Ramos (cell line): ENCODE results near the gene TMEM212.
"Not testable (repeated sequence)": the region's sequence is repeated elsewhere in the genome, so short reads cannot be mapped to it uniquely, and the experiment has no call there.

Experiments
- in situ Hi-C: fragments of 300-500 bp; cut with MboI; formaldehyde crosslinking; loops from one replicate; pipeline ENCODE4 v1.14.3; 2022; ENCODE audit warnings: low sequenced_read_pairs; ENCODE audit not compliant: unreplicated experiment

Gene TMEM212

DNA sequence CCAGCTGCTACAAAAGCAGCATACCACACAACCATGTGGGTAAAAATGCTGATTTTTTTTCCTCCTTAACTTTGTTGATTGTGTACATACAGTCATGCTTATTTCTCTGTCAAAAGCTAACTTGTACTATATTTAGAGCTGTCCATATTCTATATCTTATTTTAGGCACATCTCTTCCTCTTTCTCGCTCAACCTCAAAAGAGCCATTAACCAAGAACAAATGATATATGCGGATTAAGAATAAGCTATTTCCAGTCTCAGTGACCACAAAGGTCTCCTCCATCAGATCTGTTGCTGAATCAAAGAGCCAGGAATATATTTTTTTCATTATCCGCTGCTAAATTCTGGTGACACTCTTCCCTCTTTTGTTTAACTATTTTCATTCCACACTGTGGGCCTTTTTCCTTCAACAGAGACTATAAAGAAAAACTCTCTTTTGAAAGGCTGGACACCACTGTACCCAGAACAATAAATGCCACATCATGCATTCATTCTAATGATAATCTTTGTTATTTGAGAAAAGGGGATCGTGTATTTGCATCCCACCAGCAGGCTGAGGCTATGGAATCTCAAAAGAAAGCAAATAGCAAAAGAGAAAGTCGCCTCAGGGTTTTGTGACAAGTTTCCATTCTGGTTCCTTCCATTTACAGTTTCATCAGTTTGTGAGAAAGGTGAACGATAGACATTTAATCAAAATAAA, 8.0 kb downstream of the TMEM212 start:
- in situ Hi-C loops = no loop called here

DNA sequence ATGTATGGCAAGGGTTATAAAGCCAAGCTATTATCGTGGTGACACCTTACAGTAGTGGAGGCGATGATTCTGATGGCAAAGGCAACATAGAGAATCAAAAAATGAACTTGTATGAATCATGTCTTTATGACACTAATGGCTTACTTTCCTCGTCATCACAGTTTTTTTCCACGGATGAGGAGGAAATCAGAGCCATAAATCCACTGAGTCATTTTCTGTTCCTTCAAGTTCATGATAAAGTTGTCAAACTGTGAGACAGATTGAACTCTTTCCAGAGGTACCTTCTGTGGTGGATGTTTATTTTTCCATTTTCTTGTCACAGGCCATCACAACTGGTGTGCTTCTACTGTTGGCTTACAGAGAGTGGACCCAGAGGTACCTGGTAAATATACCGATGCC, 8.5 kb downstream of the TMEM212 start:
- in situ Hi-C loops = no loop called here

DNA sequence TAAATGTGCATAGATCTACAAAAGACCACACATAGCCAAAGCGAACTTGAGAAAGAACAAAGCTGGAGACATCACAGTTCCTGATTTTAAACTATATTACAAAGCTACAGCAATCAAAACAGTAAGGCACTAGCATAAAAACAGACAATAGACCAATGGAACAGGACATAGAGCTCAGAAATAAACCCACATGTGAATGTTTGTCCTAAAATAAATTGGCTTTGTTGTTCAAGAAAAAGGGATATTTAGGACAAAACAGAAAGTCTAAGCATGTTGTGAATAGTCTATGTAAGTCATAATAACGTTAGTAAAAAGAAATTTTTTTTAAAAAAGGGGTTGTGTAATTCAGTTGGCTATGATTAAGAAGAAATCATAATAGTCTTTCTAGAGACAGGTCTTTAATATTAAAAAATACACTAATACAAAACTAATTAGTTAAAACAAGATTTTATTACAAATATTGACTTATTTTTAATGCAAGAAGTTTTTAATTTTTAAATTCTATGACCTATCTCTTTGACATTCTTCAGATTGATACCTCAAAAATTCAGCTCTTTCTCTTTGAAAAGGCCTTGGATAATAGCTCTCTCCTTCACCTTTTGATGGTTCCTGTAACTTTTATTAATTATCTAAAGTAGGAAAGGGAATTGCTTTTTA, 11.6 kb downstream of the TMEM212 start:
- in situ Hi-C loops = no loop called here

DNA sequence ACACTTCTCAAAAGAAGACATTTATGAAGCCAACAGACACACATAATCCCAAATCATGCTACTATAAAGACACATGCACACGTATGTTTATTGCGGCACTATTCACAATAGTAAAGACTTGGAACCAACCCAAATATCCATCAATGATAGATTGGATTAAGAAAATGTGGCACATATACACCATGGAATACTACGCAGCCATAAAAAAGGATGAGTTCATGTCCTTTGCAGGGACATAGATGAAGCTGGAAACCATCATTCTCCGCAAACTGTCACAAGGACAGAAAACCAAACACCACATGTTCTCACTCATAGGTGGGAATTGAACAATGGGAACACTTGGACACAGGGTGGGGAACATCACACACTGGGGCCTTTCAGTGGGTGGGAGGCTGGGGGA, 15.6 kb downstream of the TMEM212 start:
- in situ Hi-C loops = not testable (repeated sequence)

DNA sequence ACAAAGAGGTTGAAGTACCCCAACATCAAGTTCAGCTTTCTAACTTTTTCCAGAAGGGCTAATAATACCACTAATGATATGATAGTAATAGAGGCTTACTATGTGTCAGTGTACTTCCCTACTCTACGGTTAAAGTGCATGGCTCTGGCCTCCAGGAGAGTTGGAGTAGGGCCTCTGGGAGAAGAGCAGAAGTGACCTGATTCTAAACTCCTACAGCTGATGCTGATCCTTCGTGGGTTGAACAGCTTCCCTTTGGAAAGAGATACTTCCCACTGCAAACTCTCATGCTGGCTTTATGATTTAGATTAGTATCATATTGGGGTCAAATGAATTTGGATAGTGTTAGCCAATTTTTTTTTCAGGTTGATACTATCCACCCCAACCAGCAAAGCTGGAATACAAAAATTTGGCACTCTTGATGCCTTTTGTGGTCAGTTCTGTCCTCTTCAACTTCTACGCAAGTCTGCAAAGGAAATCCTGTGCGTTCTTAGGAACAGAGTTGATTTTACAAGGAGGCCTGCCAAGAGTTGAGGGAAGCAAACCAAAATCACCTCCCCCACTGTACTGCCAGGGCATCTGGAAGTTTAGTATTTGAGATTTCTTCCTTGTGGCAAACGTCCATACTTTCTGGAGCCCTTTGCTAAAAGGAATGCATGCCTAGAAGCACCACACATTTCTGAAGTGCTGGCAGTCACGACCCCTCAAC, 17.8 kb downstream of the TMEM212 start:
- in situ Hi-C loops = no loop called here

DNA sequence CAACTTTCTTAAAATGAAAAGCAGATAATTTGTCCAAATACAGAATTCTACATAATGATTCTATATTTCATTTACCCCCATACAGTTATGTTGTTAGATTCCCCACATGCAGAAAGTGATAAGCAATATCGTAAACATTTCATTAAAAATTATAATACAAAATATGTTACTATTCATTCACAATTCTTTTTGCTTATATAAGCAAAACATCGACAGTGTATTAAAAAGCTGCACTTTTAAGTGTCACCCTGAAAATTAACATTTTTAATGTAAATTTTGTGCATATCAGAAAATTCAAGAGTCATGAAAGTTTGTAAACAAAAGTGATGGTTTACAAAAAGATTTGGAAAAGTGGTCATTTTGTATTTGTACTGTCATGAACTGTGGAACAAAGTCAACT, 19.2 kb downstream of the TMEM212 start:
- in situ Hi-C loops = no loop called here

DNA sequence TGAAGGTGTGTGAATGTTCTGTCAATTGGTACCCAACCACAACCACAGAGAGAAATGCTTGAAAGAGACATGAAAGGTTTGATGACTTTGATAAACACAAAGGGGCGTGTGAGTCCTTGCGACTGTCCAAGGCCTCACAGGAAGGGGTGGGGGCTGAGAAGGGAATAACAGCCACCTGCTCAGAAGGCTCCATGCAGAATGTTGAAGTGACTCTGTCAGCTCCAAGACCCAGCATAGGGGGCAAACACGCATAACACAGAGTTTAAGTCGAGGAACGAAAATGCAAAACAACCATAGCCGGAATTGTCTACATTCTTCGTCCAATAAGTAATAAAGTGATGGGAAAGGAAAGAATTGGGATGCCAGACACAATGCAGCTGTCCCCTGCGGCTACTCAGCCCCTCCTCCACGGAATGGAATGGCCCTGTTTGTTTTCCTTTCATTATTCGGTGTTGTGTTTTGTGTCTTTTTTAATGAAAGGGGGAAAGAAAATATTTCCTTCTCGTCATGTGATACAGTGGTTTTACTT, 19.9 kb downstream of the TMEM212 start:
- in situ Hi-C loops = no loop called here

DNA sequence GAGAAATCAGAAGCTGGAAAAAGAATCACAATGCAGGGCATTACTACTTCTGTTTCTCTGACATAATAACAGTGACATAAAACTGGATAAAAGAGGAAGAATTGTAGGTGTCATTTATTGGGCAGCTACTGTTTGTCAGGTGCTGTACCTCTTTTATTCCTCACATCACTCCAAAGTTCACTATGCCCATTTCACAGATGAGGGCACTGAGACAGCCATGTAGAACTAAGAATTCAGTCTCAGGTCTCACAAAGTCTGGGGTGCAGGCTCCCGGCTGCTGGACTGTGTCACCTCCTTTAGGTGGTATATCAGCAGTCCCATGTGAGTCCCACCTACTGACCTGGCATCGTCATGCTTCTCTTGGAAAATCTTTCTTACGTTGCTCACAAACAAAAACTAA, 20.8 kb downstream of the TMEM212 start:
- in situ Hi-C loops = no loop called here

DNA sequence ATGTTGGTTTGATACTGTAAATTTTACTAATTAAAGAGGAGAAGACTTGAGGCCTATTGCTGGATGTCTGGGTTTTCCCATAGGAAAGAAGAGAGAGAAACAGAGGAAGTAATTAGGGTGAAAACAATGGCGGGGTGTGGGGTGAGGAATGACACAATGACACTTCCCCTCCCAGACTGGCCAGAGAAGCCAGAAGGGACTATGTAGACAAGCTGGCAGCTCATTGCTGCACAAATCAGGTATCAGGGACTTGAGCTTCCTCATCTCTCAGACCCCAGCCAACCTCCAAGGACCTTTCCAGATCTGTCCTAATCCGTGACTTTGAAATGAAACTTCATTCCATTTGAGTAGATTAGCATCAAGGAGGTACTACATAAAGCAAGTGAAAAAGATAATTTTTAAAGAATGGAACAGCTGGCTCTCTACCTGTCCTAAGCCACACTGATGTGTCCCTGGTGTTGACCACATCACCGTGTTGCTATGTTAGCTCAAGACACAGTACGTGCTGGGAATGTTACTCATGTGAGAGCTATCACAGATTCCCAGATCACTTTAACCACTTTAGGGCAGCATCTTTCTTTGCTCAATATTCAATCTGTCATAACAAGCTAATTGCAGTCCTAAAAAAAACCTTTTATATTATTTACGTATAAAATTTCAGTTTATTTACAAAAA, 22.2 kb downstream of the TMEM212 start:
- in situ Hi-C loops = no loop called here

DNA sequence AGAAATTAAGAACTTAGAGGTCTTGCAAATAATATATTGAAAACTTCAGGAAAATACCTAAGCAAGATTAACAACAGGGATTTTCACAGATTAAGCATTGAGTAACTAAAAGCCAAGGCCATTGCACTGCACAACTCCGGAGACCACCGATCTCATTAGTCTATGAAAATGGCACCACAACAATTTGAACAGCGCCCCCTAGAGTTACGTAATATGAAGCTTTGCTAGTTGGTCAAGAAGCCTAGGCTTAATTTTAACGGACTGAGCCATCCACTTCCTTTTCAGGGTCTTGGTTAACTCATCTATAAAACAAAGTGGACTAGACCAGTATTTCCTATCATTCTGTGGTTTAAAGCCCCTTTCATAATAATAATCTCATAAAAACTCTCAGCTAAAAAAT, 24.8 kb downstream of the TMEM212 start:
- in situ Hi-C loops = no loop called here

DNA sequence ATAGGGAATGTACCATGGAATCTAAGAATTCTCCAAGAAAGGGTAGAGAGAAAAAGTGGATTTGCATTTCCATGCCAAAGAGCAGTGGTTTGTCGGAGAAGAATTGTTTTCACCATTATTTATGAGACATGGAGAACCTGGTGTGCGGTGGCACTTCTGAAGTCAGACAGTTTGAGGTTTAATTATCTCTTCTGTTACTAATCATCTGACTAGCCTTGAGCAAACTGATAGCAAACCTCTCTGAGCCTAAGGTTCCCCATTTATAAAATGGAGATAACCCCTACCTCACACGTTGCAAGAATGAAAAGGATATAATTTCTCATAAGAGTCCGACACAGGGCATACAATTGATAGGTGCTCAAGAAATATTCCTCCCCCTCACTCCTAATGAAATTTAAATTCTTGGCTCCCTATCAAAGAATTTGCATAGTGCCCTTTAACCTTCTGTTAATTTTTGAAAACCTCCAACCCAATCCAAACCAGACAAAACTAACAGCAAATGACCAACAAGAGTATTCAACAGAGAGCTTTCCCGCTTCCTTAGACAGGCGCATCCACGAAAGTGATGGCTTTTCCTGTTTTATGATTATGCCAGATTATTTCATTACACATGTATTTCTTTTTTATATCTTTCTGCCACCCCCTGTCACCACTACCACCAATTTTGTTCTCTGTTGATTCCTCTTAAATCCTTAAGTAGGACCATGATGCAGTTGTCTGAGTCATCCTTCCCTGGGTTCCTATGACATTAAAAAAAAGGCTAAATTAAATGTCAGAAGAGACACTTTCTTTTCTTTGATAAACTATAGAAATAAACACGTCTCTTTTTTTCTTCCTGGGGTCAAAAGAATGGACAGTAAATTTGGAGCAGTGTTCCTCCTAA, 28.5 kb downstream of the TMEM212 start:
- in situ Hi-C loops = no loop called here

DNA sequence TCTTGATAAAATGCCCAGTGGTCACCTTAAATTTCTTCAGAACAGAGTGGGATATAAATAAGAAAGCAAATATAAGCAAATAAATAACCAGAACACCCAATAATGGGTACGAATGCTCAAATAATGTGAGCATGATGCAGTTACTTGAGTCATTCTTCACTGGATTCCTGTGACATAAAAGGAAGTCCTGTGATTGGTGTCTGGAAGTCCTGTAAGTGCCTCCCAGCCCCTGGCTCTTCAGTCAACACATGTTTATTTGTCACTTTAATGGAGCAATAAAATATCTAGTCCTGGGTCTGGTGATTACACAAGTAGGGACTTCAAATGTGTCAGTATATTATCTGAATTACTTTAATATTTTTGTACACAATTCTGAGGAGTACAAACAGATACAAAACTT, 30.4 kb downstream of the TMEM212 start:
- in situ Hi-C loops = no loop called here

DNA sequence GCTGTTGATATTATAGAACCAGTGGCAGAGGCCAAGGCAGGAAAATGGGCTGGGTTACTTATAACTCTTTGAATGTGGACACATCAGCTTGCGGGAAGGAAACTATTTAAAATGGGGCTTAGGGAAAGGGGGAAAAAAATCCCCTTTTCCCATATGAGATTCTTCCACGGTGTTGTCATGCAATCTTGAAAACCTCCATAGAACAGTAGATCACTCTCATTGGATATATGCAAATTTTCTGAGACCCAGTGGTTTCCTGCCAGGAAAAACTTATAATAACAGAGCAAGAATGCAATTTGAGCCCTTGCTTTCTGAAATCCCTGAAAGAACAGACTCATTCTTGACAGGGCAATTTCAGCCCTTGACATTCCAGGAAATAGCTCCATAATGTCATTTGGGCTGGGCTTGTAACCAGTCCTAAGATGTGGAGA, 31.1 kb downstream of the TMEM212 start:
- in situ Hi-C loops = no loop called here

DNA sequence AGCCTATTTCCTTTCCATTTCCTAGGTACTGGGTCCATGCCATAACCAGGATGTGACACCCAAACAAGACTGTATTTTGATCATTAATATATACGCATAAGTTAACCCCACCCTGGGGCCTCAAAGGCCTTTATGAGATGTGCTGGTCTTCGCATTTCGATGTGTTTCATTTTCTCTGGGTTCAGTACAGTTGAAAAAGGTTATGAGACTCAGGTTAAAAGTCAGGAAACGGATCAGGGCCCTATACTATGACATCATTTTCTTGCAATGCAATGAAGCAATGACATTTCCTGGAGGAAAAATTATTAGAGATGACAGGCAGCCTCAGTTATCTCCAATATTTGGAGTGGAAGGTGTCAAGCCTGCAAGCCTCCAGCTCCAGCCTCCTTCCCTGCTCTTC, 31.7 kb downstream of the TMEM212 start:
- in situ Hi-C loops = no loop called here

DNA sequence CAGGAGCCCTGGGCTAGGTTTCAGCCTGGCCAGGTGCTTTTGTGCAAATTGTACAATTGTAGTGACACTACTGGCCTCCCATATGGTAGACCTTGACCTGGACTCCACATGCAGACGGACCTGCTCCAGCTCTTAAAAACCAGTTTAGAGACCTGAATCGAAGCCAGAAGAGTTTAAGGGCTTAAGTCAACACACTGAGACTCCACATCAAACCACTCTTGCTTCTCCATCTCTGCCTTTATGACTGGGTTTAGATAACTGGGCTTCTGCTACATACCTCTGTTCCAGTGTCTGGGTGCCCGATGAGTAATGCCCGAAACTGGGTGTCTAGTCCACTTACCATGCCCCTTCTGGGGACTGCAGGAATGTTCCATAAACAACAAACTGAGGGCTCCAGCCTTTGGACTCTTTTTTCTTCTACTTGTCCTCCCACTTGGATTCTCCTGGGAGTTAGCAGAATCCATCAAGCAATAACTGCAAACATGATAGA, 32.8 kb downstream of the TMEM212 start:
- in situ Hi-C loops = no loop called here

DNA sequence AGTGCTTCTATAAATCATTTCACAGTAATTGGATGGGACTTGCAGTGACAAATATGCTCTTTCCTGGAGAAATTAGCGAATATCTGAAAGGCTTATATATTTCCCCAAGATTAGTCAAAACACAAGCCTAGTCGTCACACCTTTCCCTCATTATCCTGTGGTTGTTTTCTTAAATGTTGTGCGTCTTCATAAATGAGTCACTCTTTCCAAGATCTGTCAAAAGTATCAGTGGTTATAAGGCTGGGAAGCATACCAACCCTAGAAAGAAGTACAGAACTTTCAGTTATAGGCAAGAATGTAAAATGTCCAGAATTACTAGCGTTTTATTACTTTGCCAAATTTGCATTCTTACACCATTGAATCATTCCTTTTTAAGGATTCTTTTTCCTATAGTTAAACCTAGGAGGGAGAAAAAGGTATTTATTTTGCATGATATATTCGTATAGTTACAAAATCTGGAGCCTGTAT, 33.6 kb downstream of the TMEM212 start:
- in situ Hi-C loops = no loop called here

DNA sequence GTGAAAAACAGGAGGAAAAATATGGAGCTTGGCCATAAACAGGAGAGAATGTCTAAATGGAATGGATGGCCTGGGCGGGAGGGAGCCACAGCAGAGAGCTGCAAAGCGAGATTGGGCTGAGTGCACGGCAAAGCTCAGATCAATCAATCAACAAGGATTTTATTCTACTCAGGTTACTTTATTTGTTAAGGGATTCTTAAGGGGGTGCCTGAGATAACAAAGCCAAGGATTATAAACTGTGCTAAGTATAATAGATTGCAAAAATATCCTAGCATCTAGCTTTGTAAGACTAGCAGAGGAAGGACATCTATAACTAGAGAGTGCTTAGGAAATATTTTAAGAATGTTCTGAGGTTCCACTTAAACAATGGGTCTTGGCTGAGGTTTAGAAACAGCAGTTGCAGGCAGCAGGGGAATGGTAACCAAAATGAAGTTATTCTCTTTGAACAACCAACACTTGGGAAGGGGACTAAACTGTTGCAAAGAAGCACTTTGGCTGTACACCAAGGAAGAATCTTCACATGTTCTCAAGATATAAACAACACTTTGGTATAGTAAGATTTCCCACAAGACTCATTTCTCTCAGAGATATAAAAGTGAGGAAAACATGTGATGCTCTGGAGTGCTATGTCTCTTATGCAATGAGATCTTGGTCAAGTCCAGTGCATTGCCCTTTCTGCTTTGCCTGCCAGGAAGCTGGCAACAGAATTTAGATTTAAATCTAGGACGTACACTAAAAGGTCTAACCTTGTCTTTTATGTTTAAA, 35.5 kb downstream of the TMEM212 start:
- in situ Hi-C loops = no loop called here

DNA sequence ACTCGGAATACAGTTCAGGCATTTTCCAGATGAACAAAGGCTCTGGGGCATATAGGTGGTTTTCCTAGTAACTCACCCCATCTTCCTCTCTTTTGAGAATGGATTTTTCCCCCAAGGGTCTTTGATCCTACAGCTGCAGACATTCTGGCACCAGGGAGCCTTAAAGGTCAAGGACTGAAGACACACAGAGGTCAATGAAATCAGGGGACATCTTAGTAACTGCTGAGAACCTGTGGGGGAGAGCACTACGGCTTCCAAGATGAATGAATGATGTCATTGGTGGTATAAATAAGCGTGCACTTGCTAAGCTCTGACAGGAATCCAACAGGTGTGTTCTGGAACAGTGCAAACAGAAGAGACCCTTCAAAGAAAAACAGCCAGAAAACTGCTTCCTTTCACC, 36.3 kb downstream of the TMEM212 start:
- in situ Hi-C loops = no loop called here
